HG03064 (cell line): ENCODE data around the gene PSEN1.

Experiments used
- ATAC-seq: cut with Tn5 transposase; IDR thresholded peaks from one replicate; pipeline ENCODE4 v1.9.1; 2021; ENCODE audit warnings: low read depth; ENCODE audit not compliant: unreplicated experiment

The PSEN1 gene

DNA sequence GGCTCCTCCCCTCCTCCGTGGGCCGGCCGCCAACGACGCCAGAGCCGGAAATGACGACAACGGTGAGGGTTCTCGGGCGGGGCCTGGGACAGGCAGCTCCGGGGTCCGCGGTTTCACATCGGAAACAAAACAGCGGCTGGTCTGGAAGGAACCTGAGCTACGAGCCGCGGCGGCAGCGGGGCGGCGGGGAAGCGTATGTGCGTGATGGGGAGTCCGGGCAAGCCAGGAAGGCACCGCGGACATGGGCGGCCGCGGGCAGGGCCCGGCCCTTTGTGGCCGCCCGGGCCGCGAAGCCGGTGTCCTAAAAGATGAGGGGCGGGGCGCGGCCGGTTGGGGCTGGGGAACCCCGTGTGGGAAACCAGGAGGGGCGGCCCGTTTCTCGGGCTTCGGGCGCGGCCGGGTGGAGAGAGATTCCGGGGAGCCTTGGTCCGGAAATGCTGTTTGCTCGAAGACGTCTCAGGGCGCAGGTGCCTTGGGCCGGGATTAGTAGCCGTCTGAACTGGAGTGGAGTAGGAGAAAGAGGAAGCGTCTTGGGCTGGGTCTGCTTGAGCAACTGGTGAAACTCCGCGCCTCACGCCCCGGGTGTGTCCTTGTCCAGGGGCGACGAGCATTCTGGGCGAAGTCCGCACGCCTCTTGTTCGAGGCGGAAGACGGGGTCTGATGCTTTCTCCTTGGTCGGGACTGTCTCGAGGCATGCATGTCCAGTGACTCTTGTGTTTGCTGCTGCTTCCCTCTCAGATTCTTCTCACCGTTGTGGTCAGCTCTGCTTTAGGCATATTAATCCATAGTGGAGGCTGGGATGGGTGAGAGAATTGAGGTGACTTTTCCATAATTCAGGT is at the start of gene PSEN1:
TSS of gene PSEN1 (plus strand) at position 121 of the 839 bp plus-strand sequence. CDS start 11,513 bp downstream, outside the sequence.
- peak; percentile 89 for ATAC-seq

DNA sequence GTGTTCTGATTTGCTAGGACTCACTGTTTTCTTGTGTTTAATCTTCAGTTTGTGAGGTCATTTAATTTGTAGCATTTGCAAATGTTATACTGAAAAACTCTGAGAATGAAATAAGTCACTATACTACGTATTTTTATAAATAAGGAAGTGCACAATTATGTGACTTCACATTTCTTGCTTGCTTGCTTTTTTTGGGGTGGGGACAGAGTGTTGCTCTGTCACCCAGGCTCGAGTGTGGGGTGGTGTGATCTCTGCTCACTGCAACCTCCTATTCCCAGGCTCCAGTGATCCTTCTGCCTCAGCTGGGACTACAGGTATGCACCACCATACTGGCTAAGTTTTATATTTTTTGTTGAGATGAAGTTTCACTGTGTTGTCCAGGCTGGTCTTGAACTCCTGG is 45.3 kb upstream of the PSEN1 start:
- ATAC-seq, result no peak

DNA sequence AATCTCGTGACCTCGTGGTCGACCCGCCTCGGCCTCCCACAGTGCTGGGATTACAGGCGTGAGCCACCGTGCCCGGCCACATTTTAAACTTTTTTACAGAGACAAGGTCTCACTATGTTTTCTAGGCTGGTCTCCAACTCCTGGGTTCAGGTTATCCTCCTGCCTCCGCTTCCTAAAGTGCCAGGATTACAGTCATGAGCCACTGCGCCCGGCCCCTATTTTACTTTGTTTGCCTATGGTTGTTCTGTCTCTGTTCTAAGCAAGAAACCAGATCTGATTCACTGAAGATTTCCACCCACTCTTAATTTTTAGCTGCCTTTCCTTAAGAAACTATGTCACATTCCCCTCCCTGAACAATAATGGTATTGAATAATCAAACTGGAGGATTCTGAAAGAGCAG is 38.9 kb upstream of the PSEN1 start:
- no peak for ATAC-seq

DNA sequence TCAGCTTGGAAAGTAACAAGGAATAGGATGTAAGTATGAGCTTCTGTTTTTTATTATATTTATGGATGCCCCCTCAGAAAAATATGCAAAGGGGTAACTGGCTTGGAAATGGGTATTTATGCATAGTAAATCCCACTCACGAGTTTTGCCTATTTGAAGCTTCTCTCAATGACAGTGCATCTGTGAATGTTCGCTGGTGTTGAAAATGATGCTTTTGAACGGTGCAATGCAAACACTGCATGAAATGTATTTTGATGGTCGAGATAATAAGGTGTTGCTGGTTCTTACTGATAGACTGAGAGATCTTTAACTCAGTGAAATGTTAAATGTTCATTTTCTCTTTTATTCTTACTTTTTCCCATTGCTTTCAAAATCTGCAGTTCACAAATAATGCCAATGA is 36.0 kb upstream of the PSEN1 start:
- ATAC-seq, result no peak

DNA sequence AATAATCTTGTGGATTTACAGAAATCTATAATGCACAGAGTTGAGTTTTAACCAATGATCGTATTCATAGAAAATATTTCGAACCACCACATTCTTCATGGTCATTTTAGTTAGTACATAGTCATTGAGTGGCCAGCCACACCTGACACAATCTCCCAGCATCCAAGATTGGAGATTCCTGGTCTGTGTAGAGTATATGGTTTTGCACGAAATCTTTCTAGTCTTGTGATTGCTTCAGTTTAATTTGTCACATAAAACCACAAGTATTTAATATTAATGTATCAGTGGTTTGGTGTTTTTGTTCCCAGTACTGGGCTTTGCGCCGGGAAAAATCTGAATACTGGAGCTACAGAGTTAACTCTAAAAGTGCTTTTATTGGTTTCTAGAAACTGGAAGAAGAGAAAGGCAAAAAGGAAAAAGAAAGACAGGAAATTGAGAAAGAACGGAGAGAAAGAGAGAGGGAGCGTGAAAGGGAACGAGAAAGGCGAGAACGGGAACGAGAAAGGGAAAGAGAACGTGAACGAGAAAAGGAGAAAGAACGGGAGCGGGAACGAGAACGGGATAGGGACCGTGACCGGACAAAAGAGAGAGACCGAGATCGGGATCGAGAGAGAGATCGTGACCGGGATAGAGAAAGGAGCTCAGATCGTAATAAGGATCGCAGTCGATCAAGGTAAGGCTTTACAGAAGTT is 33.4 kb upstream of the PSEN1 start:
- no peak for ATAC-seq

DNA sequence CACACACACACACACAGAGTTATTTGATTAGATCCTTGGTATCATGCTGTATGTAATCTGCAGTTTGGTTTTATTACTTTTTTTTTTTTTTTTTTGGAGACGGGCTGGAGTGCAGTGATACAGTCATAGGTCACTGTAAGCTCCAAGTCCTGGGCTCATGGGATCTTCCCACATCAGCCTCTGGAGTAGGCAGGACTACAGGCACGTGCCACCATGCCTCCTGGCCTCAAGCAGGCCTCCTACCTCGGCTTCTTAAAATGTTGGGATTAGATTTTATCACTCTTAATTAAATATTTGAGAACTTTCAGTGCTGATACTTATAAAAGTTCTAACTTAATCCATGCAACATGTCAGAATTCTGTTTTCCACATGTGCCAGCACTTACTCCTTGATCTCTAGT is 31.3 kb upstream of the PSEN1 start:
- ATAC-seq, result no peak

DNA sequence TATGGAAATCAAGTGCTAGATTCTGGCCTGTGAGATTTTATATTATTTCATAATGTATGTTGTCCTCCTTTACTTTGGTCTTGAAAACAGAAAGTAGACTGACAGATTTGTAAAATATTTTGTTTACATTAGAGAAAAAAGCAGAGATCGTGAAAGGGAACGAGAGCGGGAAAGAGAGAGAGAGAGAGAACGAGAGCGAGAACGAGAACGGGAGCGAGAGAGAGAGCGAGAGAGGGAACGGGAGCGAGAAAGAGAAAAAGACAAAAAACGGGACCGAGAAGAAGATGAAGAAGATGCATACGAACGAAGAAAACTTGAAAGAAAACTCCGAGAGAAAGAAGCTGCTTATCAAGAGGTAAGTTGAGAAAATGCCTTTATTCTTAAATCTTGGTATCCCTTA is 30.6 kb upstream of the PSEN1 start:
- ATAC-seq, result no peak

DNA sequence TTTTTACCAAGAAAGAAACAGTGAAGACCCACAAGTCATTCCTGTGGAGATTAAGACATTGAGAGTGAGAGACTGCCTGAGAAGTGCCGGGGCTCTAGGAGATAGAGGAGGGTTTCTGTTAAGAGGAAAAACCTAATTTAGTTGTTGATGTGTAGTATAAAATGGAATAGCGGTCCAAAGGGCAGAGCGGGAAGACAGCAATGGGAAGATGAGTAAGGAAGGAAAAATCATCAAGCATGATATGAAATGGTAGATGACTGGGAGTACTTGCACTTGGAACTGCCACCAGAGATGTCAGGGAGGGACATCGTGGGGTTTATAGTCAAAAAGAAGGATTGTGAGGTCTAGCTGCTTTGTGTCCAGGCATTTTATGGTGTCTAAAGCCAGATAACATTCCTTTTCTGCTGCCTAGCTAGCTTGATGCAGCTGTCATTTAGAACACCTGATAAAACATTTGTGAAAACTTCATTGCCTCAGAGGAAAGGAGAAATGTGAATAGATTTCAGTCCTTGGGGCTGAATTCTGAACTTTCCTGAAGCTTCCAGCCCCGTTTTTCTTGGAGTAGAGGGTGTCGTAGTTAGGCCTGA is 20.1 kb upstream of the PSEN1 start:
- no peak for ATAC-seq

DNA sequence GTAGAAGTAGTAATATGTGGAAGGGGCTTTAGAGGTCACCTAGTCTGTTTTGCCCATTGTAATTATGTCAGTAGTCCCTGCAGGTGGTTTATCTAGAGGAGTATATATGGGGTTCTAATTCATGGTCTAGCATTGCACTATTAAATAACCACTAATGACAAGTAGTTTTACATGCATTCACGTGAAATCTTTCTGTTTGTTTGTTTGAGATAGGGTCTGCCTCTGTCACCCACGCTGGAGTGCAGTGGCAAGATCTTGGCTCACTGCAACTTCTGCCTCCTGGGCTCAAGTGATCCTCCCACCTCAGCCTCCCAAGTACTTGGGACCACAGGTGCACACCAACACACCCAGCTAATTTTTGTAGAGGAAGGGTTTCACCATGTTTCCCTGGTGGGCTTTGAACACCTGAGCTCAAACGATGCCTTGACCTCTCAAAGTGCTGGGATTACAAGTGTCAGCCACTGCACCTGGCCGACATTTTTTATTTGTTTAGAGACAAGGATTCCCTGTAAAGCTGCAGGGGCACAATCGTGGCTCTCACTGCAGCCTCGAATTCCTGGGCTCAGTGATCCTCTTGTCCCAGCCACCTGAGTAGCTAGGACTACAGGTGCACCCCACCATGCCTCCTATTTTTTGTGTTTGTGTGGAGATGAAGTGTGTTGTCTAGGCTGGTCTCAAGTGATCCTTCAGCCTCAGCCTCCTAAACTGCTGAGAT is 12.0 kb upstream of the PSEN1 start:
- ATAC-seq, result no peak

DNA sequence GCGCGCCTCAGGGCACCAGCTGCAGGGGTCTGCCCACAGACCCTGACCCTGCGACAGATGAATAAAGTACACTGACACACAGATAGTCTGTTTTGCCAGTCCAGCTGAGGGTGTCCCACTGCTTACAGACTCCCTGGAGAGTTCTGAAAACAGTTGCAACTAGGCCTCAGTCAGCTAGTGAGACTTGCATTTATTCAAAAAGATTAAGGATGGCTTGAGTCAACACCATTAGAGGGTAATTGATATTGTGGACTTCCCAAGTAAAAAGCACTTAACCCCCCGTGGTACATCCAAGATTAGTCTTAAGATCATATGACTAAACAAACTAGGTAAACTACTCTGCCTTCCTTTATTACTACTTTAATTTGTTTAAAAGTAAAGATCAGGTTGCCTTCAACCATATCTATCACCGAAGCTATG is 11.1 kb upstream of the PSEN1 start:
- no peak for ATAC-seq

DNA sequence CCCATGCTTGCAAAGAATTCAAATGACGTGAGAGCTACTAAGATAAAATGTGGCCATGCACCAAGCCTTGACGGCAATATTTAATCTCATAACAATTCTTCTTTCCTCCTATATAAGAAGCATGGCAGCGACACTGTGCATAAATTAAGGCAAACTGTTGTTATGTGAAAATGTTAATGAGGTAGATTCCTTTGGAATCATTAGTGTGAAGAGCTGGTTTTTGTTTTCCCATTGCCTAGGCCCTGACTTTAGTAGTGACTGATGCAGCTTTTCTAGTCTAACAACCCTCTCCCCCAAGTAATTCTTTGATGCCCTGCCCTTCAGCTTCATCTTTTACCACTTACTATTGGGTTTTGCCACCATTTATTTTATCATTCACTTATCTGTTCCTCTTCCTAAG is 10.6 kb upstream of the PSEN1 start:
- no peak for ATAC-seq

DNA sequence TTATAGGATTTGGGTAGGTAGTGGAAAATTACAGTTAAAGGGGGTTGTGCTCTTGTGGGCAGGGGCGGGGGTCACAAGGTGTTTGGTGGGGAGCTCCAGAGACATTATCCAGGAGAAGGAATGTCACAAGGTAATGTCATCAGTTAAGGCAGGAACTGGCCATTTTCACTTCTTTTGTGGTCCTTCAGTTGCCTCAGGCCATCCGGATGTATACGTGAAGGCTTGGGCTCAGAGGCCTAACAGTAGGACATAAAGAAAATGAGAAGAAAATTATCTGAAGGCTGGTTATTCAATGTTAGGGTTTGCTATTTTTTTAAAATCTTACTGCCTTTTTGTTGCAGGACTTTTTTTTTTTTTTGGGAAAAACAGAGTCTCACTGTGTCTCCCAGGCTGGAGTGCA is 2.5 kb upstream of the PSEN1 start:
- no peak for ATAC-seq

DNA sequence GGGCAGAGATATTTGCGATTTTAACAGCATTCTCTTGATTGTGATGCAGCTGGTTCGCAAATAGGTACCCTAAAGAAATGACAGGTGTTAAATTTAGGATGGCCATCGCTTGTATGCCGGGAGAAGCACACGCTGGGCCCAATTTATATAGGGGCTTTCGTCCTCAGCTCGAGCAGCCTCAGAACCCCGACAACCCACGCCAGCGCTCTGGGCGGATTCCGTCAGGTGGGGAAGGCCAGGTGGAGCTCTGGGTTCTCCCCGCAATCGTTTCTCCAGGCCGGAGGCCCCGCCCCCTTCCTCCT is 271 bp upstream of the PSEN1 start:
- no peak for ATAC-seq

DNA sequence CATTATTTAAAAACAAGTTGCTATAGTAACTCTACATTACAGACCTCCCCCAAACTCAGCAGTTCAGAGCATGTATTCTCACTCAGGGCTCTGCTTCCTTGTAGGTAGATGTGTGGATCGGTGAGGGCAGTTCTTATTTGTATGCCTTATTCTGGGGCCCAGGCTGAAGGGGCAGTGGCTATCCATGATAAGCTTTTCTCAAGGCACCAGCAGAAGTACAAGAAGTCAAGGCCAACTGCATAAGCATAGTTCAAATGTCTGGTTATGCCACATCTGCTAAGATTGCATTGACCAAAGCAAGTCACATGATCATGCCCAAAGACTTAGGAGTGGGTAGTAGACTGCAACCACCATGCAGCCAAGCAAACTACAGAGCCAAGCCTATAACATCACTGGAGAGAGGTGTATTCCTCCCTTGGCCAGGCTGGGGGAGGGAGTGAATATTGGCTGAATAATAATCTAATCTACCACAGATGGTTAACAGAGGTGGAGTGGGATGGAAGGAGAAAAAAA is 4.6 kb downstream of the PSEN1 start:
- ATAC-seq, result no peak

DNA sequence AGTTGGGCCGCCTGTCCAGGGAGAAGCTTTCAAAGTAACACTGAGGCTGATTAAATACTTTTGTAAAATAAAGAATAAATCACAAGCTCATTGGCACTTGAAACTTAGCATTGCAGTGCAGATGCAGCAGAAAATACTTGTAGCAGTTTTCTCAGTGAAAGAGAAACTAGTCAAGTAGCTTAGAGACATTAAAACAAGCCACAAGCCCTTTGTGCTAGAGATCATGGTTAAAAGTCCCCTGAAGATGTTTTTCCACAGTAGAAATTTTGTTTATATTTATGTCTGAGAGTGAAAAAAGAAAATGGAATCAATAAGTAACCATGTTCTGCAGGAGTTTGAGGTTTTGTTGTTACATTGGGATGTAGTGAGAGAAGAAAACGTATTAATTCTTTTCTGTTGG is 5.9 kb downstream of the PSEN1 start:
- no peak for ATAC-seq

DNA sequence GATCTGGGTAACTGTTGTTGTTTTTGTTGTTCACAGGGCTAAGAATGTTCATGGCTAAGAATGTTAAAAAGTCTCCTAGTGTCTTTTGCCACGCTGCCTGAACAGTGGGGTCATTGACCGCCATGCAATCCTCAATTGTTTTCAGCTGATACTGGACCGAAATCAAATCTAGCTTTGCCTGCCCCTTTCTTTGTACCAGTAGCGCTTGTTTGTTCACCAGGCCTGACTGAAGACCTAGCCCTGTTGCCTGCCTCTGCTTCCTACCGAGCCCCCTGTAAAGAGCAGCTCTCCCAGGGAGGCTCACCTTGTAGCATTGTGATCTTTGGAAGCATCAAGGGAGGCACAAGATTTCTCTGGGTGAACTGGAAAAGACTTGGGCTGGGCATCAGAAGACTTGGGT is 6.7 kb downstream of the PSEN1 start:
- no peak for ATAC-seq

DNA sequence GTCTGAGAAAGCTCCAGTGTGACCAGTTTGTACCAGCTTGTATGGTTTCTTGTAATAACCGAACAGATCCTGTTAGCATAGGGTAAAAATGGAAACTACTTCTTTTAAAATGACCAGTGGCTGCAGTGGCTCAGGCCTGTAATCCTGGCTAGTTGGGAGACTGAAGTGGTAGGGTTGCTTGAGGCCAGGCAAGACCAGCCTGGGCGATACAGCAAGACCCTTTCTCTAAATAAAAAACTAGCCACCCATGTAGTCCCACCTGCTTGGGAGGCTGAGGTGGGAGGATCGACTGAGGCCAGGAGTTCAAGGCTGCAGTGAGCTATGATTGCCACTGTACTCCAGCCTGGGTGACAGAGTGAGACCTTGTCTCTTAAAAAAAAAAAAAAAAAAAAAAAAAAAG is 7.3 kb downstream of the PSEN1 start:
- no peak for ATAC-seq

DNA sequence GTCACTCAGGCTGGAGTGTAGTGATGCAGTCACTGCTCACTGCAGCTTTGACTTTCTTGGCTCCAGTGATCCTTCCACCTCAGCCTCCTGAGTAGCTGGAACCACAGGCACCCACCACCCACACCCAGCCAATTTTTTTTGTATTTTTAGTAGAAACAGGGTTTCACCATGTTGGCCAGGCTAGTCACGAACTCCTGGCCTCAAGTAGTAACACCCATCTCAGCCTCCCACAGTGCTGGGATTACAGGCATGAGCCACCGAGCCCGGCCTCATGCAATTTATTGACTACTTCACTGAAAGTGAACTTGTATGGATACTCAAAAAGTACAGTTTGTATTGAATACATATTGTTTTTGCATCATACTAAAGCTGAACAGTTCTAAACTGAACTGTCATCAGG is 9.1 kb downstream of the PSEN1 start:
- ATAC-seq, result no peak

DNA sequence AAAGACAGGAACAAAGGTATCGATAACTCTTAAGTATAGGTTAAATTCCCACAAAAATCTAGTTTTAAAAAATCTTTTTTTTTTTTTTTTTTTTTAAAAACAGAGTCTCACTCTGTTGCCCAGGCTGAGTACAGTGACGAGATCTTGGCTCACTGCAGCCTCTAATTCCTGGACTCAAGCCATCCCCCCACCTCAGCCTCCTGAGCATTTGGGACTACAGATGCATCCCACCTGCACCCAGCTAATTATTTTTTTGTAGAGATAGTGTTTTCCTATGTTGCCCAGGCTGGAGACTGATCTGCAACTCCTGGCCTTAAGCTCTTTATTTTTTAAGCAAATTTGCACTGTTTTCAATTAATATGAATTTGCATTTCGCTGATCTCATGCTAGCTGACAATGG is 9.8 kb downstream of the PSEN1 start:
- no peak for ATAC-seq

DNA sequence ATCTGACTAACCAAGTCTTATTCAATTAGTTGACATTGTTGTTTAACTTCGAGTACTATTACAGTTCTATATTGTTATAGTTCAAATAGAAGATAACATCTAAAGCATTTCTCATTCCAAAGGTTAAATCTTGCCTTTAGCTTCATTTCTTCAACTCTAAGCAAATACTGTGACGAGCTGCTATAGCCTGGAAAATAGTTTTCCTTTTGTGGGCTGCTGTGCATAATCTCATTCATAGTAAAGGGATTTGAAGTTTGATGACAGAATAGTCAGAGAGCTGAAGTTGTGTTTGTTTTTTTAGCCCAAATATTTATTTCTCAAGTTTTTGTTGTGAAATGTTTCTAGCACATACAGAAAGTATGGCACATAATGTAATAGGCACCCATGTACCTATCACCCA is 13.4 kb downstream of the PSEN1 start:
- ATAC-seq, result no peak

DNA sequence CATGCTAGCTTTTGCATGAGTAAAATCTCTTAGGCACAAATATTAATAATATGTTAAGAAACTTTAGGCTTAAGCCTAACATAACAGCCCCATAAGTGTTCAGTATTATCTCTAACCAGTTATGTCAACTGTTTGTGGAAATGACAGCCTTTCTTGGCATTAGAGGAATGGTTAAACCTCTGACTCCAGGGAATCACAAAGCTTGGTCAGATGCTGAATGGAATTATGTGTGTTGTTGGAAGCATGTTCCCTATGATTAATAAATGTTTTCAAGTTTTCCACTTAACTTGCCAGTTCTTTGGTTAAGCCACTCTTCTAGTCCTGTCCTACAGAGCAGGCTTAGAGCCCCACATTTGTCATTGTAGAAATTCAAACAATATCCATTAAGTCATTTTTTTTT is 17.0 kb downstream of the PSEN1 start:
- no peak for ATAC-seq
